Stomach (tissue), 9 donors: ENCODE data around the gene TJAP1. TPM values are rescaled to one million over a fixed set of nuclear protein-coding genes. Genes with fewer than 3 reads are reported as not detected.

ENCODE experiments used
- DNase-seq, 2 donors: peaks; one replicate each; pipeline versions ENCODE4 v3.0.0 to v3.0.0-alpha.2; 2013 to 2019
- H3K27ac ChIP-seq, 5 donors: fragments of 200-600 bp in 4 of 5; sonication (generic) in 4 of 5; one replicate each; pipeline ENCODE4 v1.5.1; 2013 to 2019; ENCODE audit warnings: mild to moderate bottlenecking in 1 of 5, moderate library complexity in 1 of 5
- H3K27me3 ChIP-seq, 3 donors: fragments of 200-600 bp; sonication (generic); one replicate each; pipeline ENCODE4 v1.5.1; 2017 to 2019; ENCODE audit warnings: mixed run types in 1 of 3
- H3K36me3 ChIP-seq, 4 donors: fragments of 200-600 bp; sonication (generic); 1 replicate in 3 of 4; 2 replicates in 1 of 4; pipeline ENCODE4 v1.5.1; 2016 to 2019
- H3K4me1 ChIP-seq, 4 donors: fragments of 200-600 bp; sonication (generic); one replicate each; pipeline ENCODE4 v1.5.1; 2016 to 2019
- H3K4me3 ChIP-seq, 4 donors: fragments of 200-600 bp; sonication (generic) in 3 of 4; one replicate each; pipeline ENCODE4 v1.5.1; 2016 to 2019; ENCODE audit warnings: mild to moderate bottlenecking in 1 of 4
- H3K9me3 ChIP-seq, 4 donors: fragments of 200-600 bp; sonication (generic); one replicate each; pipeline ENCODE4 v1.5.1; 2016 to 2019
- EP300 ChIP-seq: sonication (generic); formaldehyde crosslinking; IDR thresholded peaks from one replicate; pipeline ENCODE4 v1.6.1; 2017; ENCODE audit warnings: antibody characterized with exemption
- POLR2A ChIP-seq, 4 donors: fragments of 450-650 bp; IDR thresholded peaks; one replicate each; pipeline ENCODE4 v1.6.1; 2016; ENCODE audit warnings: antibody characterized with exemption in 4 of 4, control low read depth in 2 of 4, mild to moderate bottlenecking in 1 of 4, moderate library complexity in 1 of 4
- POLR2AphosphoS5 ChIP-seq, 3 donors: sonication (generic); formaldehyde crosslinking; IDR thresholded peaks; one replicate each; pipeline ENCODE4 v1.6.1; 2016; ENCODE audit warnings: antibody characterized with exemption in 3 of 3
- WGBS, 5 donors: extraction: QIAGEN DNeasy Blood & Tissue Kit in 3 of 5; methylation state at CpG; one replicate each; pipeline versions ENCODE4 v1.1.5 to v1.1.7; 2013 to 2018; 5-methylcytosine and 5-hydroxymethylcytosine counted together
- intact Hi-C: fragments of 100-400 bp; cut with DNase I; formaldehyde crosslinking; loops from one replicate; pipeline ENCODE4 v1.15.1; 2023; ENCODE audit warnings: low total_unique reads
- polyA plus RNA-seq, 3 donors: library from polyadenylated mRNA; stranded (reverse); fragments of 200-250 nt; gene quantifications; one replicate each; pipeline ENCODE4 v1.2.3, GENCODE V29; 2013
- total RNA-seq, 5 donors: library from RNA; depleted of rRNA; stranded (reverse); fragments of >200 nt; gene quantifications; one replicate each; pipeline versions ENCODE4 v1.1.0 to v1.2.3, GENCODE V29; 2014 to 2016
- TF ChIP-seq, protein P1 (sequence below), 7 experiments: fragments of 450-650 bp in 4 of 7; fragments of 200-600 bp in 3 of 7; sonication (generic) in 3 of 7; IDR thresholded peaks; one replicate each; pipeline ENCODE4 v1.5.1; 2016 to 2019; ENCODE audit warnings: antibody characterized with exemption in 7 of 7, control low read depth in 2 of 7, mild to moderate bottlenecking in 1 of 7
- donor health status: healthy with polysubstance abuse.
- donor health status: Bipolar disorder and iron deficiency.
- donor health status: healthy.

The TJAP1 gene
- total and polyA plus RNA-seq, 8 donors = 8.4 to 182 (median 14.1) TPM

DNA sequence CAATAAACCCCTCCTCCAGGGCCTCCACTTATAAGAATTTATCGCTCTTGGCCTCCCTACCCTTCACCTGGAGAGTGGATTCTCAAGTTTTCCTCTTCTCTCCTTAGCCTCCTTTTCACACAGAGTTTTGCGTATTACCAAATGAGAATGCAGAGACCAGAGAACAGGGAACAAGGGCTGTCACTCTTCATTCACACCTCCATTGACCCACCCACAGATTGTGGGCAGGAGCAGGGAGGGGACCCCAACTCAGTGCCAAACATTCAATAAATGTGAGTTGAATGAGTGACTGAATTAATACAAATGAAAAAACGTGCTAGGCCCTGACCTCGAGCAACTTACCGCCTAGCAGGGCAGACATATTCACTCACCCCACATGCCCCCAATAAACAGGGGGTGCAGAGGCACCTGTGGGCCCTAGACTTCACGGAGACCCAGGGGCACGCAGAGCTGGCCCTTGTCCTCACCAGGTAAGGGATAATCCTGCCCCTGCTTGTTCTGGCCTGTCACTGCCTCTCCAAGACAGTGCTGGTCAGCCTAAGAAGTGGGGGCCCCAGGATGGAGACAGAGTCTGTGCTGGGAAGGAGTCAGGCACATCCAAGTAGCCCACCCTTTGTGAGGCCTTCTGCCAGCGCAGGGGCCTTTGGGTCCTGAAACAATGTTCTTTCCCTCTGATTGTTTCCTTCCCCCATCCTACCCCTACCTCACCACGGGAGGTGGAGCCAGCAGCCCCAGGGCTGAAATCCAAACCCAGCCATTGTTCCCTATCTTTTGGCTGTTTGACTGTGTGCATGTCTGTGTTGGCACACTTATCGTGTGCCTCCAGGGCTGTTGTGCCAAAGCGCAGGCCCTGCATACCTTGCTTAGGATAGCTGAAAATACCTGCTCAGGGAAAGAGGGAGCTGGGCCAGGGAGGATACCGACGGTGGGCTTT lies 8.4 kb upstream of the TJAP1 start:
- TF ChIP-seq POLR2A (IDR thresholded peaks at IDR 0.05) (no peak), POLR2AphosphoS5 (IDR thresholded peaks at IDR 0.05) (peak in 2 of 3 donors; percentile 15 to 52)
- WGBS, 5 donors = 39 to 65% (median 48%) methylated on average over 13 of the region's 13 CpGs

GRCh38 chr6:43469947-43470346 lies 7.4 kb upstream of the TJAP1 start:
- peaks cover 0 to 26% (median 0%) of the 10 kb centered on the region in 3 donors for H3K27me3 ChIP-seq
- intact Hi-C loops = no loop called here
- H3K9me3 ChIP-seq = no peaks in the 10 kb centered on the region
- no peak for DNase-seq
- H3K27ac ChIP-seq = no peak overlapping the region
- H3K4me1 ChIP-seq = peaks cover 5 to 27% (median 17%) of the 10 kb centered on the region in 4 donors
- no peak for TF ChIP-seq POLR2AphosphoS5 (IDR thresholded peaks at IDR 0.05)
- TF ChIP-seq, protein P1, sequence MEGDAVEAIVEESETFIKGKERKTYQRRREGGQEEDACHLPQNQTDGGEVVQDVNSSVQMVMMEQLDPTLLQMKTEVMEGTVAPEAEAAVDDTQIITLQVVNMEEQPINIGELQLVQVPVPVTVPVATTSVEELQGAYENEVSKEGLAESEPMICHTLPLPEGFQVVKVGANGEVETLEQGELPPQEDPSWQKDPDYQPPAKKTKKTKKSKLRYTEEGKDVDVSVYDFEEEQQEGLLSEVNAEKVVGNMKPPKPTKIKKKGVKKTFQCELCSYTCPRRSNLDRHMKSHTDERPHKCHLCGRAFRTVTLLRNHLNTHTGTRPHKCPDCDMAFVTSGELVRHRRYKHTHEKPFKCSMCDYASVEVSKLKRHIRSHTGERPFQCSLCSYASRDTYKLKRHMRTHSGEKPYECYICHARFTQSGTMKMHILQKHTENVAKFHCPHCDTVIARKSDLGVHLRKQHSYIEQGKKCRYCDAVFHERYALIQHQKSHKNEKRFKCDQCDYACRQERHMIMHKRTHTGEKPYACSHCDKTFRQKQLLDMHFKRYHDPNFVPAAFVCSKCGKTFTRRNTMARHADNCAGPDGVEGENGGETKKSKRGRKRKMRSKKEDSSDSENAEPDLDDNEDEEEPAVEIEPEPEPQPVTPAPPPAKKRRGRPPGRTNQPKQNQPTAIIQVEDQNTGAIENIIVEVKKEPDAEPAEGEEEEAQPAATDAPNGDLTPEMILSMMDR (IDR thresholded peaks at IDR 0.05) = no peak
- no peak for TF ChIP-seq POLR2A (IDR thresholded peaks at IDR 0.05)
- TF ChIP-seq EP300 = no peak
- 60 to 77% (median 72%) methylated on average over 7 of the region's 7 CpGs for WGBS, 5 donors
- no peak overlapping the region for H3K4me3 ChIP-seq
- no peaks in the 10 kb centered on the region for H3K36me3 ChIP-seq

More for the DNA sequence above, 8.4 kb upstream of the TJAP1 start:
- H3K4me3 ChIP-seq = no peak overlapping the region
- H3K9me3 ChIP-seq = no peaks in the 10 kb centered on the region
- DNase-seq = peak; percentile 34 to 80
- H3K4me1 ChIP-seq = peaks cover 5 to 27% (median 17%) of the 10 kb centered on the region in 4 donors
- H3K27me3 ChIP-seq = peaks cover 0 to 29% (median 0%) of the 10 kb centered on the region in 3 donors
- no peaks in the 10 kb centered on the region for H3K36me3 ChIP-seq
- intact Hi-C loops = no loop called here
- H3K27ac ChIP-seq = peak overlapping the region; percentile 27 to 41 (median 37)

DNA sequence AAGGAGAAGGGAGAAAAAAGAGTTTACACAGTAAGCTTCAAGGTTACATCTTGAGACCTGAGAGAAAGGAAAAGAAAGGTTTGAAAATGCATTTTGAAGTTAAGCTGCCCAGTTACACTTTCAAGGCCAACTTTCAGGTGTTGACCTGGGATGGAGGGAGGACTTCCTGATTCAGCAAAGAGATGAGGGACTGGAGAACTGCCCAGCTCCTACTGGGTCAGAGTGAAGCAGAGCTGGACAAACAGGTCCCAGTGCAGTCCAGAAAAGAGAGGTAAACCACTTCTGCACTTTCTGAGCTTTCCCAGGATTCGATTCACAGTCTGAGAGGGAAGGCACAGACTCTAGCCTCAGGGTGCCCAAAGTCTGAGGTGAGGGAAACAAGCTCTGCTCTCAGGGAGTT lies 6.0 kb upstream of the TJAP1 start:
- intact Hi-C loops = no loop called here
- Histone ChIP-seq H3K27ac (peak overlapping the region in 2 of 5 donors; percentile 19 to 38), H3K36me3 (no peaks in the 10 kb centered on the region), H3K4me3 (no peak overlapping the region), H3K27me3 (peaks cover 0 to 17% (median 0%) of the 10 kb centered on the region in 3 donors), H3K4me1 (peaks cover 5 to 27% (median 17%) of the 10 kb centered on the region in 4 donors), H3K9me3 (no peaks in the 10 kb centered on the region)
- WGBS, 5 donors = 19 to 50% (median 36%) methylated on average over 1 of the region's 1 CpG
- peak; percentile 35 to 80 for DNase-seq
- TF ChIP-seq, protein P1 (IDR thresholded peaks at IDR 0.05) = no peak
- TF ChIP-seq POLR2AphosphoS5 (IDR thresholded peaks at IDR 0.05) = peak in 1 of 3 donors; percentile 8

- Histone ChIP-seq H3K27me3 (peaks cover 0 to 17% (median 0%) of the 10 kb centered on the region in 3 donors), H3K9me3 (no peaks in the 10 kb centered on the region), H3K36me3 (no peaks in the 10 kb centered on the region), H3K27ac (no peak overlapping the region), H3K4me1 (peaks cover 5 to 33% (median 25%) of the 10 kb centered on the region in 4 donors), H3K4me3 (no peak overlapping the region)
- TF ChIP-seq, protein P1 (IDR thresholded peaks at IDR 0.05) = no peak
- TF ChIP-seq POLR2AphosphoS5 (IDR thresholded peaks at IDR 0.05) = no peak
- TF ChIP-seq POLR2A (IDR thresholded peaks at IDR 0.05) = no peak
- no peak for TF ChIP-seq EP300
- DNase-seq = no peak
- 91 to 99% (median 98%) methylated on average over 4 of the region's 4 CpGs for WGBS, 5 donors
- intact Hi-C loops = no loop called here
Observed at GRCh38 chr6:43472515-43472914, 4.9 kb upstream of the TJAP1 start.
